Stimulated activated CD8-positive, alpha-beta memory T cell treated with anti-CD3 and anti-CD28 coated beads, Interleukin-4, amount 100 ng/mL, for 4 hours (primary cell): Measurements from ENCODE around the gene SMG6.
A peak's percentile ranks its signal among the peaks of the same experiment; 100 is the strongest.

Source experiments
- DNase-seq, 2 donors: peaks; one replicate each; pipeline ENCODE4 v3.0.0-alpha.2; 2020; ENCODE audit warnings: low read depth in 2 of 2, low spot score in 1 of 2

The SMG6 gene

DNA sequence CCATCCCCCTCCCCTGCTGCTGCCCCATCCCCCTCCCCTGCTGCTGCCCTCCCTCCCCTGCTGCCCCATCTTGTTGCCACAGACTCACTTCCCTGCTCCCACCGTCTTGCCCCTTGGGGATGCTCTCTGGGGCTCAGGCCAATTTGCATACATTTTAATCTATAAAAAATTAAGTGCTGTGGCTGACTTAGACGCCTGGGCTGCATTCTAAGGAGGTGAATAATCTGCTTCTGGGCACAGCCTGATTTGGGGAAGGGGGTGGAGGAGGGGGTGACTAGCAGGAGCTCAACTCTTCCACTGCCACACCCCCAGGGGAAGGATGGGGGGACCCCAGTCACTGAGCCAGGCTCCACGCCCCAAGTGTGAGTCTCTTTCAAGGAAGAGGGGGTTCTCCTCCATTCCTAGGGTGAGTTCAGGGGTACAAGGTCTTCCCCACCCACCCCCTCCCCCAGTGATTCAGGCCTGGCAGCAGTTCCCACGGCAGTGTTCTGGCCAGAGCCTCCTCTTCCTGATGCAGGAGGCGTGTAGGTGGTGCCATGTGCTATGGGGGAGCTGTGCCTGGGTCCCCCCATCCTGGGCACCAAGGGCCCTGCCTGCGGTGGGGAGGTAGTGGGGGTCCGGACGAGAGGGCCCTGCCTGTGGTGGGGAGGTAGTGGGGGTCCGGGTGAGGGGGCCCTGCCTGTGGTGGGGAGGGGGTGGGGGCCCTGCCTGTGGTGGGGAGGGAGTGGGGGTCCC is 268.6 kb downstream of the SMG6 start:
- no peak for DNase-seq

DNA sequence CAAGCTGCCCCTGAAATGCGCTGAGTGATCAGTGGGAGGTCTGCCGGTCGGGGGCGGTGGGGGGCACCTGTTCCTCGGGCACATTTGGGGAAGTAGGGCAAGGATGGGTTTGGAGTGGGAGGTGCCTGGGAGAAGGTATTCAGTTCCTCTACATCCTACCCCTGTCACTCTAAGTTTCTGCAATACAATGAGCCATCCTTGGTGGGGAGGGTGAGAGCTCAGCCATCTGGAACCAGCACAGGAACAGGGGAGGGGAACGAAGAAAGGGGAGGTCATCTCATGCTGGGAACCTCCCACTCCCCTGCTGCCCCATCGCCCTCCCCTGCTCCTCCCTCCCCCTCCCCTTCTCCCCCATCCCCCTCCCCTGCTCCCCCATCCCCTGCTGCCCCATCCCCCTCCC is 269.4 kb downstream of the SMG6 start:
- no peak for DNase-seq

- no peak for DNase-seq
These were observed 270.4 kb downstream of the SMG6 start for GRCh38 chr17:2033153-2033552.

- DNase-seq, result no peak
These were observed 272.8 kb downstream of the SMG6 start for GRCh38 chr17:2030779-2031163.

DNA sequence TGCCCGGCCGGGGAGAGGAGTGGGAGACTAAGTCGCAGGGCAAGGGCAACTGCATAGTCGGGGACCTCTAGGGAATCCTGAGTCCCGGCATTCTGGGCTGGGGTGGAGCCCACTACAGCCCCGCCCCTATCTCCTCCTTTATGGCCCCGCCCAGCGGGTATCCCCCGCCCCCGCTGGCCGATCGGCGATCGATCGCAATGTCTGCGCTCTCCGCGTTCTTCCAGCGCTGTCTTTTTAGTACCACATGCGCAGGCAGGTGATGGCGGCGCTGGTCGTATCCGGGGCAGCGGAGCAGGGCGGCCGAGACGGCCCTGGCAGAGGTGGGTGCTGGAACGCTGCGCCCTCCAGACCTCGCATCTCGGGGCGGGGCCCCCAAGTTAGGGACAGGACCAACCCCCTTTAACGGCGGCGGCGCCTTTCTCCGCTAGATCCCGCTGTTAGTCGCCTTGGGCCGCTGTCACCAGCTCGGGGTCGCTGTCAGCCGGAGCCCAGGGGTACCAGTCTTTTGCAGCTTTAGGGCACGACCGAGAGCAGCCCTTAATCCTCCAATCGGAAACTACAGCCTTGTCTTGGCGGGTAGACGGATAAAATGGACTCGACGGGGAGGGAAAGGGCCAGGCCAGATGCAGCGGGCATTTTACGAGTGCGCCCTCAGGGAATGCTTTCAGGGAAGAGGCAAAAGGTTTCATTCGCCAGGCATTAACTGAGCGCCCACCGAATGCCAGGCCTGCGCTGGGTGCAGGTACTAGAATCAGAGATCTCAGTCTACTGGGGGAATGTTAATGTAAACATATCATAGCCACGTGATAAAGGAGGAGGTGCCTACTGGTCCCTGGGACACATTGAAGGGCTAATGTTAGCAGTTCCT is 273.4 kb downstream of the SMG6 start, which contains the start of gene DPH1:
Gene DPH1 (plus strand): TSS at position 243 of the 868 bp plus-strand sequence. CDS start 17 bp downstream, at position 260.
- peak; percentile 71 to 74 for DNase-seq

DNA sequence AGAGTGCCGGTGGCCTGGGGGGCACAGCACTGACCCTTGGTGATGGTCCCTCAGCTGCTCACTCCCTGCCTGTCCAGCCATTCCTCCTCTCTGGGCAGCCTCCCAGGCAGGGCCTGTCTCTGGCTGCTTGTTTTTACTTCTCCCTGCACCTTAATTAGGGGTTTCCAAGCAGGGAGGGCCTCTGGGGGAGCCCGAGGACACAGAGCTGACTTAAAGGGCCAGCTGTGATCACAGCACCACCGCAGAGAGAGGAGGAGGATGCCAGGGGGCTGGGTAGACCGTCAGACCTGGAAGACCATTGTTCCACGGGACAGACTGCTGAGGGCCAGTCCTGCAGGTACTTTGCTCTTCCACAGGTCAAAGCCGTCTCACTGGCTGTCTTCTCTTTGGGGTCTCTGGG is 274.8 kb downstream of the SMG6 start:
- no peak for DNase-seq

DNA sequence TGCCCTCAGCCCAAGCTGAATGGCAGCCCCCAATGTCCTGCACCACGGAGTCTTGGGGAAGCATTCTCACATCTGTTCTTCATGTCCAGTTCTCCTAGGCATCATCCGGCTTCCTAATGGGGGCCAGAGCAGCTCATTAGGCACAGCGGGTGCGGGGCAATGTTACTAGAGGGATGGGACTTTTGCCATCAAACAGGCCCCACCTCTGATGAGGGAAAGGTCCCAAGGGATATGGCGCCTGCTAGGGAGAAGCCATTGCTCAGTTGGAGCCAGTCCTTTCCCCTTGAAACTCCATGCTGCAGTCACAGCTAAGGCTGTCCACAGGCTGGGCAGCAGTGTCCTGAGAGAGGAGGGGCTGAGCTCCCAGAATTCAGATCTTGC is 275.4 kb downstream of the SMG6 start:
- DNase-seq, result no peak

DNA sequence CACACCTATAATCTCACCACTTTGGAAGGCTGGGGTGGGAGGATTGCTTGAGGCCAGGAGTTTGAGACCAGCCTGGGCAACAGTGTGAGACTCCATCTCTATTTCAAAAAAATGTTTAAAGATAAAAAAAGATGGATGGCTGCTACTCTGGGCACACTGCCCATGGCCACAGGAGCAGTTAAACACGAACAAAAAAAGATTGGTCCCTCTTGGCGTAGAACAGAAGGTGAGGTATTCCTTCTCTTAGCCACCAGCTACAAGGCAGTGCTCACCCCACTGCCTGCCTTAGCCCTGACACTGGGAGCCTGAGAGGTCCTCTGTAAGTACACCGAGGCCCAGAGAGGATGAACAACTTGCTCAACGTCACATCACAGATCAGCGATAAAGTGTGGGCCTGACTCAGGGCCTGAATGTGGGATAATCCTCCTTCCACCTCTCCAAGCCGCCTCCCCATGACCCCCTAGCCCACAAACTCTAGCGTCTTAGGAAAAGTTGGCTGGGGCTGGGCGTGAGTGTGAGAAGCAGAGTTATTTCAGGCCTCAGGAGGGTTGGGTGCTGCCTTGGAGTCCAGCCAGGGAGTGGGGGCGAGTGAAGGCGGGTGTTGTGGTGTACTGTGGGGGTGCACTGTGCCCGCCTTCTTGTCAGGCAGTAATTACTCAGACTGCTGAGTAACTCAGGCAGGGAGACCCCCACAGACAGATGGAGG is 275.9 kb downstream of the SMG6 start:
- DNase-seq, result no peak

DNA sequence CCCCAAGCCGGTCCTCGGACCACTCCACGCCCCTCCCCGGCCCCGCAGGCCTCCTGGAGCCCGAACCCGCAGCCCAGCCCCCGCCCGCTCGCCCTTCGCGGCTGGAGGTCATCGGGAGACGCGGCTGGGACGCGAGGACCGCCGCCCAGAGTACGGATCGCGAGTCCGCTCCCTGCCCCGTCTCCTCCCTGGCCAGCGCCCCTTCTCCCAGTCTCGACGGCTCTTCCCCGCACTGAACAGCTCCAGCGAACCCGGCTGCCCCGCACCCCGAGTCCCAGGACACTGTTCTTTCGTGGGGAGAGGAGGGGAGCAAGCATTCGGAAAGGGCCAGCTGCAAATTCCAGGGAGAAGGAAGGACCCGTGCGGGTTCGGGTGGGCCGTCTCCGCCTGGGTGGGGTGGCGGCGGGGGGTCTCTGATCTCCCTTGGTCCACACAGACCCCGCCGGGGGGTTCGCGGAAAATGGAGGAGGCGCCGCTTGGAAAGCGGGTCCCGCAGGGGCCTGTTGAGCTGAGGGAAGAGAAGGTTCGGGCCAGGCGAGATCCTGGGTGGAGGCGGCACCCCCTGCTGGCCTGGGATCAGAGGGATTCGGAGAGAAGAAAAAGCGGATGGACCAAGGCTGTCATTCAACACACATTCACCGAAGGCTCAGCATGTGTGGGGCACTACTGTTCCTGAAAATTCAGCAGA is 277.8 kb downstream of the SMG6 start:
- DNase-seq, result no peak

- DNase-seq, result peak; percentile 45 to 57
These were observed 278.4 kb downstream of the SMG6 start, which contains the start of gene RTN4RL1 for GRCh38 chr17:2025220-2025621. Gene RTN4RL1, minus strand, starts transcription at chr17:2025334. Its CDS starts 469 bp downstream, at chr17:2024865.

- no peak for DNase-seq
These were observed 278.9 kb downstream of the SMG6 start for GRCh38 chr17:2024572-2025219.

DNA sequence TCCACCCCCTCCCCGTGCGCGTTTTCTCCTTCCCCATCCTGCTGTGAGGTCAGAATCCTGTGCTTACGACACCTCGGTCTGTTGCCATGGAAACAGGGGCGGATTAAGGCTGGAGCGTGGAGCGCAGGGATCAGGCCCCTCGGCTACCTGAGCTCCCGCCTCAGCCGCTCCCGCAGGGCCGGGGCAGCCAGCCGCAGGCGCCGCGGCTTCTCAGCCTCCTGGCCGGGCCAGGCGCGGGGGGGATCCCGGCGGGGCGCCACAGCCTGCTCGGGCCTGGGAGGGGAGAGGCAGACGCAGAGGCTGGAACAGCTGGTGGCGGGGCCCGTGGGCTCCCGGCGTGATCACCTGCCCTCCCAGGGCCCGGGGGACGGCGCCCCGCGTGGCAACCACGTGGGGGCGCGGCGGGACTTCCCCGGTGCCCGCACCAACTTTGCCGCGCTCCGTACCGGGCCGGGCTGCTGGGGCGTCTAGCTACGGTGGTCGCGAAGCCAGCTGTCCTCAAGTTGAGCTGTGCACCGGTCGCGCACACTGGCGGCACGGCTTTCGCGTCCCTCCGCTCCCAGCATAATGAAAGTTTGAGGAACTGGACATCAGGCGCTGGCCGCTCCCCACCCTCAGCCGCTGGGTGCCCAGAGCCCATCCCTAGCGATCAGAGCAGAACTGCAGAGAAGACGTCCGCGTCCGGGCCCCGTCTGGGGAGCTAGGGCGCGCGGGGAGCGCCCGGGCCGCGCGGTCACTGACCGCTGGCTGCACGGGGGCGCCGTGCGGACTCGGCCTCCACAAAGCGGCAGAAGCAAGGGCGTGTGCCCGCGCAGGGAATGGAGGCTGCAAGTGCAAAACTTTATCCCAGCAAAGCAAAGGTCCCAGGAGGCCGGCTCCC is 279.7 kb downstream of the SMG6 start:
- DNase-seq, result no peak

- no peak for DNase-seq
These were observed 280.3 kb downstream of the SMG6 start for GRCh38 chr17:2023256-2023655.

DNA sequence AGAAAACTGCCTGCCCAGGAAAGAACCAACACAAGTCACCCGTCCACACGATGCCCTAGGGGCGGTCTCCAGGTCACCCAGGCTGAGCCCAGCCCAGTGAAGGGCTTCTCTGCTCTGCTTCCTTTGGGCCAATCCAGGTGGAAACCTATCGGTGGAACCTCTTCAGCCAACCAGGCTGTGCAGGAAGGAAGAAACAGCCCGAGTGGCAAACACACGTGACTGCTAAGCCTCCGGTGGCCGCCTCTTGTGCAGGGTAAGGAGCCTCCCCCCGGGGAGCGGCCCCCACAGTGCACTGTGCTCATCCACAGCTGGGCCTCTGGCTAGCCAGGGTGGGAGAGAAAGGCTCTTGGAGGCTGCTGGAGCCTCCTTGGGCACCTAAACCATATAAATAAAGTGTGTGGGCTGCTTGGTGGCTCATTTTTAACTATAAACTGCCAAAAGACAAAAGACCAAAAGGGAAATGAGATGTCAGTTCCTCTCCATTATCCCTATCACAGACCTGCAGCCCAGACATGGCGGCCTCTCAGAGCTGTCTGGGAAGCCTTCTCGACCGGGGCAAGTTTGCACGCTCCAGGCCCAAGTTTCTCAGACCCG is 280.8 kb downstream of the SMG6 start:
- DNase-seq, result no peak

DNA sequence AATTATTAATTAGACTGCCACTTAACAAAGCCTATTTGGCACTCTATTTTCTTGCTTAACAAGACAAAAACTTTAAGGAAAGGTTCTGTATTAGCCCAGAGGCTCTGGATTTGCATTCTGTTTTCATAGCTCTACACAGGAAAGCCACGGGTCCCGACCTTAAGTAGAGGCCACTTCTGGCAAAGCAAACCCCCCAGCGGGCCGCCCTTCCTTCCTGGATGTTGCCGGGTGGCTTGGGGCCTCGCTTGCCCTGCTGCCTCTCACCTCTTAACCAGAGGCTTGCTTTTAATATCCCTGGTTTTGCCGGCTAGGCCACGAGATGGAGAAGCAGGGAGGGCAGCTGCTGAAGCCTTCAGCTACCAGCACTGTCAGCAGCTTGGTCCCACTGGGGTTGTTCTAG is 282.9 kb downstream of the SMG6 start:
- DNase-seq, result no peak

DNA sequence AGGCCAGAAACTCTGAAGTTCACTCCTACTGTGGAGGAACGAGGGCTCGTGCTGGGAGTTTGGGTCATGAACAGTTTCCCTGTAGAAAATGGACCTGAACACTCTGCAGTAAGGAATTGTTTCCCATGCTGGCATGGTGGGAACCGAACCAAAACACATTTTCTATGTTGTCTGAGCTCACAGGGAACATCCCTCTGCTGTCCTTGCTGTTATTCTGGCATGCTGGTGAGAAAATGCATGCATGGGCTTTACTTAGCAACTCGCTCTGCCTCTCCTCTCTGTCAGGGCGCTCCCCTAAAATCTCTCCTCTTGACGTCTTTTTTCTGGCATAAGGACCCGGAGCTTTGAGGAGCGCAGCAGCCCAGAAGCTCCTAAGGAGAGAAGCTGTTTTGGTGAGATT is 283.9 kb downstream of the SMG6 start:
- DNase-seq, result no peak

DNA sequence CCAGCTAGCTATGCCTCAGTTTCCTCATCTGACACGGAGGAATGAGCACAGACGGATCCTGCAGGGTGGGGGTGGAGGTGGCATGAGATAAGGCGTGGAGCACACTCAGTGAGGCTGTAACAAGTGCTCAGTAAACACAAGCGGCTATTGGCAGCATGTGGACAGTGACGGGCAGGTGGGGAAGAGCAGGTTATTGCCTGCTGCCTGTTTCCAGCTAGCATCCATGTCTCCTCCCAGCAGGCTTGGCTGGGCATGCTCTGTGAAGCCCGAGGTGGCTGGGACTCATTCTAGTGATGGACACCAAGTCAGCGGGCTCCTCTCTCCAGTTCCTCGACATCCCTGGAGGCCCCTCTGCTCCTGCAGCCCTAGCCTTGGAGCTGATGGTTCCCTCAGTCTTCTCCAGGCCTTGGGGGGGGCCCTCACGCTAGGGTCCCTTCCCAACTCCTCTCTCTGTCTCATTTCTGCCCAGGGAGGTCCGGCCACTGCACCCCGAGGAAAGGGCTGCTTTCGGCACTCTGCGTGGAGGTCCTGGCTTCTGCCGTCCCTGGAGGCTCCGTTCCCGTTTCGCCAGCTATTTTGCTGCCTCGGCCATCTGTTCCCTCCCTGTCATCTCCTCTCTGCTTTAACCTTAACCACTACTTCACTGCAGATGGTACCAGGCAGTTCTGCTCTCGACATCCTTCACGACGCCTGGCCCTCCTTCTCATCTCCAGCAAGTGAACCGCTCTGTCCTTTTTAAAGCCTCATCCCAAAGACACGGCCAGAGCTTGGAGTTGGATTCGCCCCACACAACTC is 284.7 kb downstream of the SMG6 start:
- DNase-seq, result no peak

- no peak for DNase-seq
These were observed 286.2 kb downstream of the SMG6 start for GRCh38 chr17:2017274-2017941.
